ENCODE data around the gene LRRC41. TPM values are rescaled to one million over a fixed set of nuclear protein-coding genes. Genes with fewer than 3 reads are reported as not detected.

LRRC41 gene
- total RNA-seq, 1 donor from 2014 or later, result 82.9 TPM

- Mint-ChIP-seq H3K4me3 (ENCODE audit: unreplicated experiment) (no peak overlapping the region), H3K4me1 (ENCODE audit: low read depth) (peaks cover 20% of the 10 kb centered on the region), H3K27ac (ENCODE audit: unreplicated experiment) (no peak overlapping the region), H3K9me3 (ENCODE audit: low read depth) (no peaks in the 10 kb centered on the region), H3K27me3 (ENCODE audit: low read depth) (no peaks in the 10 kb centered on the region), H3K36me3 (ENCODE audit: low read depth) (peaks cover 19% of the 10 kb centered on the region)
- TF ChIP-seq CTCF (IDR thresholded peaks at IDR 0.05), result no peak
- no peak for DNase-seq (ENCODE audit: low spot score)
These were observed 6.9 kb upstream of the LRRC41 start for GRCh38 chr1:46310321-46310720.

- Mint-ChIP-seq H3K9me3 (ENCODE audit: low read depth) (no peaks in the 10 kb centered on the region), H3K27ac (ENCODE audit: unreplicated experiment) (no peak overlapping the region), H3K4me1 (ENCODE audit: low read depth) (peaks cover 24% of the 10 kb centered on the region), H3K27me3 (ENCODE audit: low read depth) (no peaks in the 10 kb centered on the region), H3K36me3 (ENCODE audit: low read depth) (peaks cover 16% of the 10 kb centered on the region), H3K4me3 (ENCODE audit: unreplicated experiment) (no peak overlapping the region)
- DNase-seq (ENCODE audit: low spot score), result no peak
- no peak for TF ChIP-seq CTCF (IDR thresholded peaks at IDR 0.05)
These were observed 6.2 kb upstream of the LRRC41 start for GRCh38 chr1:46309401-46310159.

GRCh38 chr1:46306159-46306530, 2.7 kb upstream of the LRRC41 start:
- Mint-ChIP-seq H3K27me3 (ENCODE audit: low read depth) (no peaks in the 10 kb centered on the region), H3K27ac (ENCODE audit: unreplicated experiment) (no peak overlapping the region), H3K4me3 (ENCODE audit: unreplicated experiment) (no peak overlapping the region), H3K4me1 (ENCODE audit: low read depth) (peaks cover 33% of the 10 kb centered on the region), H3K9me3 (ENCODE audit: low read depth) (no peaks in the 10 kb centered on the region), H3K36me3 (ENCODE audit: low read depth) (peaks cover 9% of the 10 kb centered on the region)
- no peak for TF ChIP-seq CTCF (IDR thresholded peaks at IDR 0.05)
- no peak for DNase-seq (ENCODE audit: low spot score)

DNA sequence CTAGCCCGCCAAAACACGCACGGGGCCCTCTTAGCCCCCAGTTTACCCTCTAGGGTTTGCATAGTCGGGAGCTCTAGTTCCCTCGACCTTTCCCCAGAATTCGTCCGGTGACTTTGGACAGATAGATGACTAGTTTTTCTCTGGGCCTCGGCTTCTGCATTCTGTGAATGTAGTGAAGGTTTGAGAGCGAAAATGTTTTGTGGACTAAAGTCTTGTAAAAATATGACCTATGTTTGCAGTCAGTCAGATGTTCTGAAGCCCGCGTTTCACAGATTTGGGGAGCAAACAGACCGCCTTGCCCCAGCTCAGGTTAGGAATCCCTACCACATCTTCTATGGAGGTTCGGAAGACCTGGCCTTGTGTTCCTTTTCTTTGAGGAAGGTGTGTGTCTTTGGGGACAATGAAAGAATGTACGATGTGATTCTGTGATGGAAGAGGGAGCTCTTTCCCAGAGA, 483 bp upstream of the LRRC41 start:
- H3K4me3 Mint-ChIP-seq (ENCODE audit: unreplicated experiment), result peak overlapping the region; percentile 86
- no peaks in the 10 kb centered on the region for H3K27me3 Mint-ChIP-seq (ENCODE audit: low read depth)
- peak; percentile 46 for TF ChIP-seq CTCF (IDR thresholded peaks at IDR 0.05)
- H3K4me1 Mint-ChIP-seq (ENCODE audit: low read depth), result peaks cover 47% of the 10 kb centered on the region
- H3K9me3 Mint-ChIP-seq (ENCODE audit: low read depth), result no peaks in the 10 kb centered on the region
- H3K27ac Mint-ChIP-seq (ENCODE audit: unreplicated experiment), result peak overlapping the region; percentile 99
- DNase-seq (ENCODE audit: low spot score), result no peak
- H3K36me3 Mint-ChIP-seq (ENCODE audit: low read depth), result peaks cover 2% of the 10 kb centered on the region

- no peaks in the 10 kb centered on the region for H3K27me3 Mint-ChIP-seq (ENCODE audit: low read depth)
- no peak for DNase-seq (ENCODE audit: low spot score)
- TF ChIP-seq CTCF (IDR thresholded peaks at IDR 0.05), result no peak
- H3K4me3 Mint-ChIP-seq (ENCODE audit: unreplicated experiment), result peak overlapping the region; percentile 86
- H3K4me1 Mint-ChIP-seq (ENCODE audit: low read depth), result peaks cover 52% of the 10 kb centered on the region
- H3K36me3 Mint-ChIP-seq (ENCODE audit: low read depth), result peaks cover 6% of the 10 kb centered on the region
- peak overlapping the region; percentile 99 for H3K27ac Mint-ChIP-seq (ENCODE audit: unreplicated experiment)
- no peaks in the 10 kb centered on the region for H3K9me3 Mint-ChIP-seq (ENCODE audit: low read depth)
These were observed 777 bp downstream of the LRRC41 start for GRCh38 chr1:46302641-46303037.

Data from chondrocyte (in vitro differentiated cells).